Measurements from ENCODE around the gene MRPL55. TPM values are rescaled to one million over a fixed set of nuclear protein-coding genes. Genes with fewer than 3 reads are reported as not detected.

The MRPL55 gene
- 28.4 to 53.7 TPM (median 49.3 TPM) in 3 replicates for polyA plus RNA-seq
- 23.9 TPM for polyA plus RNA-seq (2011; ENCODE audit: low read depth)
- polyA plus RNA-seq (2011; cell fraction: cytosol; rRNA removed) = 22.0 and 52.1 TPM in 2 replicates
- 47.4 and 62.3 TPM in 2 replicates for polyA plus RNA-seq (2011; cell fraction: nucleus; rRNA removed)
- 34.4 and 51.8 TPM in 2 replicates for polyA plus RNA-seq (2012; ENCODE audit: low replicate concordance)
- 19.2 to 36.3 TPM (median 26.1 TPM) in 3 replicates for polyA minus RNA-seq
- polyA minus RNA-seq (2011; cell fraction: cytosol; rRNA and poly(A)+ RNA removed) = 48.9 TPM
- 9.9 and 18.3 TPM in 2 replicates for polyA minus RNA-seq (2011; cell fraction: nucleus; rRNA and poly(A)+ RNA removed)

- Histone ChIP-seq H3K27me3 (ENCODE audit: control insufficient read depth, extremely low read depth, insufficient read depth, low read length) (no peaks in the 10 kb centered on the region), H3K4me2 (ENCODE audit: control insufficient read depth, extremely low read depth, insufficient read depth, low read depth, low read length) (peak within 1 kb of the TSS; percentile 89), H3K9ac (ENCODE audit: control insufficient read depth, extremely low read depth, insufficient read depth, low read length) (peak within 1 kb of the TSS; percentile 92), H3K9me1 (ENCODE audit: control insufficient read depth, extremely low read depth, insufficient read depth, low read length) (no peaks in the 10 kb centered on the region), H3K4me1 (ENCODE audit: control insufficient read depth, extremely low read depth, insufficient read depth, low read length) (peaks cover 12% of the 10 kb centered on the region), H3K4me3 (ENCODE audit: control insufficient read depth in 2 of 3, extremely low read depth in 1 of 3, insufficient read depth in 2 of 3, low read depth in 1 of 3, low read length in 3 of 3) (peak within 1 kb of the TSS; percentile 85 to 93 (median 88)), H3K27ac (ENCODE audit: control insufficient read depth, insufficient read depth, low read length) (peak within 1 kb of the TSS; percentile 78), H3K36me3 (ENCODE audit: control insufficient read depth in 2 of 2, extremely low read depth in 1 of 2, insufficient read depth in 2 of 2, low read length in 2 of 2) (peaks cover 3 to 14% of the 10 kb centered on the region in 2 experiments), H4K20me1 (ENCODE audit: control insufficient read depth, extremely low read depth, insufficient read depth, low read length) (no peaks in the 10 kb centered on the region), H3K79me2 (ENCODE audit: control insufficient read depth, insufficient read depth, low read length) (peaks cover 17% of the 10 kb centered on the region), H3K9me3 (ENCODE audit: control insufficient read depth, low read depth, low read length) (no peaks in the 10 kb centered on the region), H2AFZ (ENCODE audit: control insufficient read depth, low read length) (peak within 1 kb of the TSS; percentile 90)
- FAIRE-seq (peak; percentile 39), DNase-seq (ENCODE audit: low read depth, low spot score) (peak; percentile 78)
- no peak for TF ChIP-seq EZH2 (IDR thresholded peaks at IDR 0.05; ENCODE audit: low read length)
- peak in 2 of 3 experiments; percentile 15 to 30 for TF ChIP-seq CTCF (optimal IDR thresholded peaks at IDR 0.05 in 1 of 3, IDR thresholded peaks at IDR 0.05 in 1 of 3, conservative IDR thresholded peaks at IDR 0.05 in 1 of 3; ENCODE audit: extremely low read depth in 1 of 3, insufficient read depth in 2 of 3, low read length in 3 of 3)
- dilution Hi-C loops (cut with MboI; ENCODE audit: extremely low pct_ligation_motif_present, low sequenced_read_pairs) = no loop called here
These were observed at the start of gene MRPL55 for GRCh38 chr1:228109073-228109961. TSS of gene MRPL55 (minus strand) at chr1:228109299. CDS start at chr1:228108260, 1,039 bp downstream.

GRCh38 chr1:228158151-228159007 lies 49.3 kb upstream of the MRPL55 start:
- H3K36me3 ChIP-seq (ENCODE audit: control insufficient read depth in 2 of 2, extremely low read depth in 1 of 2, insufficient read depth in 2 of 2, low read length in 2 of 2) = no peaks in the 10 kb centered on the region
- H2AFZ ChIP-seq (ENCODE audit: control insufficient read depth, low read length) = no peak overlapping the region
- no peak overlapping the region for H3K9ac ChIP-seq (ENCODE audit: control insufficient read depth, extremely low read depth, insufficient read depth, low read length)
- H3K4me3 ChIP-seq (ENCODE audit: control insufficient read depth in 2 of 3, extremely low read depth in 1 of 3, insufficient read depth in 2 of 3, low read depth in 1 of 3, low read length in 3 of 3) = no peak overlapping the region
- H3K27me3 ChIP-seq (ENCODE audit: control insufficient read depth, extremely low read depth, insufficient read depth, low read length) = no peaks in the 10 kb centered on the region
- H4K20me1 ChIP-seq (ENCODE audit: control insufficient read depth, extremely low read depth, insufficient read depth, low read length) = no peaks in the 10 kb centered on the region
- no peaks in the 10 kb centered on the region for H3K9me3 ChIP-seq (ENCODE audit: control insufficient read depth, low read depth, low read length)
- dilution Hi-C loops (cut with MboI; ENCODE audit: extremely low pct_ligation_motif_present, low sequenced_read_pairs) = no loop called here
- H3K4me2 ChIP-seq (ENCODE audit: control insufficient read depth, extremely low read depth, insufficient read depth, low read depth, low read length) = no peak overlapping the region
- peaks cover 42% of the 10 kb centered on the region for H3K4me1 ChIP-seq (ENCODE audit: control insufficient read depth, extremely low read depth, insufficient read depth, low read length)
- no peaks in the 10 kb centered on the region for H3K79me2 ChIP-seq (ENCODE audit: control insufficient read depth, insufficient read depth, low read length)
- no peak overlapping the region for H3K27ac ChIP-seq (ENCODE audit: control insufficient read depth, insufficient read depth, low read length)
- no peaks in the 10 kb centered on the region for H3K9me1 ChIP-seq (ENCODE audit: control insufficient read depth, extremely low read depth, insufficient read depth, low read length)
- FAIRE-seq (no peak), DNase-seq (ENCODE audit: low read depth, low spot score) (no peak)
- TF ChIP-seq CTCF (optimal IDR thresholded peaks at IDR 0.05 in 1 of 3, IDR thresholded peaks at IDR 0.05 in 1 of 3, conservative IDR thresholded peaks at IDR 0.05 in 1 of 3; ENCODE audit: extremely low read depth in 1 of 3, insufficient read depth in 2 of 3, low read length in 3 of 3) (no peak), EZH2 (IDR thresholded peaks at IDR 0.05; ENCODE audit: low read length) (no peak)

All from keratinocyte (primary cell).